ENCODE data around the gene ARMC7. TPM values are rescaled to one million over a fixed set of nuclear protein-coding genes. Genes with fewer than 3 reads are reported as not detected.
A peak's percentile ranks its signal among the peaks of the same experiment; 100 is the strongest.

The ARMC7 gene
- total and polyA plus RNA-seq, 2 of the 13 experiments (the other 11 are each of a cell fraction or from before 2014, with no cell fraction given), result 3.9 to 4.2 TPM

GRCh38 chr17:75109046-75109406 lies 743 bp upstream of the ARMC7 start:
- Histone ChIP-seq H3K4me2 (ENCODE audit: low read depth, low read length) (peak overlapping the region; percentile 95), H3K4me3 (replicated peaks in 1 of 3; ENCODE audit: insufficient read depth in 1 of 3, low read depth in 2 of 3, low read length in 3 of 3) (peak overlapping the region; percentile 69 to 87 (median 79)), H3K36me3 (replicated peaks in 1 of 2; ENCODE audit: control insufficient read depth in 1 of 2, insufficient read depth in 2 of 2, low read length in 2 of 2) (no peaks in the 10 kb centered on the region), H3K27me3 (ENCODE audit: control insufficient read depth in 1 of 2, insufficient read depth in 2 of 2, low read length in 2 of 2) (peaks cover 0 to 3% of the 10 kb centered on the region in 2 experiments; a peak in 1 of 5 replicates), H3K9ac (ENCODE audit: insufficient read depth, low read depth, low read length) (peak overlapping the region; percentile 71; the same call in 1 of the 2 replicates), H3K9me3 (ENCODE audit: low read length) (no peaks in the 10 kb centered on the region), H2AFZ (ENCODE audit: low read length) (no peak overlapping the region), H3K4me1 (ENCODE audit: insufficient read depth, low read length) (peaks cover 45% of the 10 kb centered on the region), H3K79me2 (ENCODE audit: insufficient read depth, low read length) (peaks cover 8% of the 10 kb centered on the region), H4K20me1 (ENCODE audit: insufficient read depth, low read length) (no peaks in the 10 kb centered on the region), H3K27ac (ENCODE audit: extremely low read length, insufficient read depth, low read length) (no peak overlapping the region)
- TF ChIP-seq ZNF552 (CRISPR knock-in tag; IDR thresholded peaks at IDR 0.05; ENCODE audit: borderline replicate concordance), result no peak
- 0 out of 2 replicates have a peak, but pooled peaks have one; percentile 9 for TF ChIP-seq HNRNPL (IDR thresholded peaks at IDR 0.05; ENCODE audit: low read depth, low read length)
- 0 out of 2 replicates have a peak, but pooled peaks have one; percentile 29 for TF ChIP-seq PCBP1 (IDR thresholded peaks at IDR 0.05; ENCODE audit: borderline replicate concordance, low read depth, low read length)
- peak; percentile 60; the same call in 1 of the 2 replicates for TF ChIP-seq SSRP1 (CRISPR knock-in tag; IDR thresholded peaks at IDR 0.05)
- TF ChIP-seq ZMYM4 (CRISPR knock-in tag; IDR thresholded peaks at IDR 0.05), result no peak
- TF ChIP-seq TGIF2 (CRISPR knock-in tag; IDR thresholded peaks at IDR 0.05), result 0 out of 2 replicates have a peak, but pooled peaks have one; percentile 29
- ATAC-seq, result no peak
- BruUV-seq (replicated peaks), result no TSS peak
- no peak for DNase-seq (ENCODE audit: low spot score)
- POLR2A ChIA-PET, result interaction anchor here (0.5 to 2.0 kb wide), 27 partner anchors 8 to 147 kb away, joined by 3 to 14 read pairs (median 6); partner anchors contain the start of genes ATP5PD, CDR2L, JPT1 and KCTD2
- CTCF ChIA-PET (ENCODE audit: low intra/inter-chr PET ratio, low total read pairs), result no interaction called here
- 70% methylated on average over 20 of the region's 22 CpGs for WGBS (ENCODE audit: low lambda C conversion rate)
- intact Hi-C loops (cut with micrococcal nuclease; ENCODE audit: unreplicated experiment) (loop anchor here (5.0 kb wide), 2 partner anchors 37 to 303 kb away; no protein-coding TSS in a partner anchor), in situ Hi-C loops (cut with HindIII; ENCODE audit: extremely low pct_ligation_motif_present, low pct_unique_long_range_greater_than_20kb) (no loop called here)
- no peak for FAIRE-seq

GRCh38 chr17:75110234-75110937 lies 617 bp downstream of the ARMC7 start:
- no peak for DNase-seq (ENCODE audit: low spot score)
- no peak overlapping the region for H3K27ac ChIP-seq (ENCODE audit: extremely low read length, insufficient read depth, low read length)
- peak; percentile 18 for FAIRE-seq
- TF ChIP-seq MBD4 (IDR thresholded peaks at IDR 0.05; ENCODE audit: borderline replicate concordance, low read length) (no peak), KMT2A (CRISPR knock-in tag; IDR thresholded peaks at IDR 0.05) (no peak), ZNF274 (CRISPR knock-in tag; IDR thresholded peaks at IDR 0.05) (no peak), ELK4 (CRISPR knock-in tag; IDR thresholded peaks at IDR 0.05; ENCODE audit: borderline replicate concordance) (no peak), KDM5B (CRISPR knock-in tag; IDR thresholded peaks at IDR 0.05; ENCODE audit: borderline replicate concordance) (peak; percentile 60; the same call in 1 of the 2 replicates), CC2D1A (CRISPR knock-in tag; IDR thresholded peaks at IDR 0.05) (no peak), ZNF3 (CRISPR knock-in tag; IDR thresholded peaks at IDR 0.05) (no peak), ZNF335 (CRISPR knock-in tag; IDR thresholded peaks at IDR 0.05) (no peak), NR2F1 (CRISPR knock-in tag; IDR thresholded peaks at IDR 0.05) (no peak), NCOA2 (CRISPR knock-in tag; IDR thresholded peaks at IDR 0.05) (no peak), CBX5 (CRISPR knock-in tag; IDR thresholded peaks at IDR 0.05; ENCODE audit: borderline replicate concordance) (no peak), ZBTB7B (CRISPR knock-in tag; IDR thresholded peaks at IDR 0.05) (no peak)

More at GRCh38 chr17:75110234-75110937, 617 bp downstream of the ARMC7 start:
- no TSS peak for BruUV-seq (replicated peaks)
- H3K4me3 ChIP-seq (replicated peaks in 1 of 3; ENCODE audit: insufficient read depth in 1 of 3, low read depth in 2 of 3, low read length in 3 of 3), result peak overlapping the region; percentile 69 to 87 (median 79)
- H2AFZ ChIP-seq (ENCODE audit: low read length), result peak overlapping the region; percentile 82
- no peaks in the 10 kb centered on the region for H4K20me1 ChIP-seq (ENCODE audit: insufficient read depth, low read length)
- ATAC-seq, result peak; percentile 17
- intact Hi-C loops (cut with micrococcal nuclease; ENCODE audit: unreplicated experiment) (loop anchor here (5.0 kb wide), 1 partner anchor 127 kb away; no protein-coding TSS in a partner anchor), in situ Hi-C loops (cut with HindIII; ENCODE audit: extremely low pct_ligation_motif_present, low pct_unique_long_range_greater_than_20kb) (loop anchor here (5.0 kb wide), 1 partner anchor 302 kb away; no protein-coding TSS in a partner anchor)
- peaks cover 0 to 3% of the 10 kb centered on the region in 2 experiments; a peak in 1 of 5 replicates for H3K27me3 ChIP-seq (ENCODE audit: control insufficient read depth in 1 of 2, insufficient read depth in 2 of 2, low read length in 2 of 2)
- H3K9me3 ChIP-seq (ENCODE audit: low read length), result no peaks in the 10 kb centered on the region
- peaks cover 8% of the 10 kb centered on the region for H3K79me2 ChIP-seq (ENCODE audit: insufficient read depth, low read length)
- peak overlapping the region; percentile 95 for H3K4me2 ChIP-seq (ENCODE audit: low read depth, low read length)
- H3K4me1 ChIP-seq (ENCODE audit: insufficient read depth, low read length), result peaks cover 52% of the 10 kb centered on the region
- H3K36me3 ChIP-seq (replicated peaks in 1 of 2; ENCODE audit: control insufficient read depth in 1 of 2, insufficient read depth in 2 of 2, low read length in 2 of 2), result peaks cover 0 to 3% of the 10 kb centered on the region in 2 experiments; a peak in 3 of 5 replicates
- H3K9ac ChIP-seq (ENCODE audit: insufficient read depth, low read depth, low read length), result peak overlapping the region; percentile 71; the same call in 1 of the 2 replicates
- ChIA-PET POLR2A (interaction anchor here (0.6 to 2.0 kb wide), 28 partner anchors 9 to 151 kb away, joined by 3 to 14 read pairs (median 6); partner anchors contain the start of genes ATP5PD, CDR2L, GGA3 and JPT1), CTCF (ENCODE audit: low intra/inter-chr PET ratio, low total read pairs) (interaction anchor here (1.6 kb wide), 1 partner anchor 41 kb away, joined by 6 read pairs; no protein-coding TSS in a partner anchor)
- WGBS (ENCODE audit: low lambda C conversion rate), result 34% methylated on average over 33 of the region's 40 CpGs
